Spleen (tissue), 7 donors: ENCODE data around the gene RBMS1.

Experiments
- CTCF ChIP-seq, 11 experiments: fragments of 200-600 bp in 7 of 11; fragments of 450-650 bp in 4 of 11; sonication (generic) in 4 of 11; IDR thresholded peaks in 8 of 11; conservative IDR thresholded peaks in 3 of 11; 1 replicate in 7 of 11; 2 replicates in 4 of 11; pipeline versions ENCODE4 v1.4.0 to v1.8.0; 2016 to 2021; ENCODE audit warnings: antibody characterized with exemption in 11 of 11, inconsistent platforms in 4 of 11, mild to moderate bottlenecking in 1 of 11
- POLR2A ChIP-seq, 3 donors: fragments of 450-650 bp; IDR thresholded peaks; one replicate each; pipeline ENCODE4 v1.5.1; 2017; ENCODE audit warnings: antibody characterized with exemption in 3 of 3, mild to moderate bottlenecking in 1 of 3
- donor health status: DM: no; HTN: no; CAD: no; lungs with moderate emphysema.
- donor health status: DM: no; HTN: no; CAD: no.
- donor health status: DM: no; HTN: no; CAD: no.

DNA sequence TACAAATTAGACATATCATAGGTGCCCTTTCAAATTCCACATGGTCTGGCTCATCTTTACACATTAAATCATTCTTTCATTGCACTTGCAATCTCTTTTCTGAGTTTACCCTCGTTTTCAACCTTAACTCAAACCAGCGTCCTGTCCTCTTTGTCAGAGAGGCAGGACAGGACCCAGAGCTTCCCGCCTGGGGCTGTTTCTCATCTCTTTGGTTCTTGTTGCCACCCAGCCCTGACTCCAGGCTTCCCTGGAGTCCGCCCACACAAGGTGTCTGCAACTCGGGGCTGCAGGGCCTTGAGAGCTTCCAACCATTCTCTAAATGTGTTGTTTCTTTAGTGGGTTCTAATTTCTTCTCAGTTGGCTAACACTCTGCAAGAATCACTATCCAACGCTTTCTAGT lies 24.4 kb downstream of the RBMS1 start:
- TF ChIP-seq CTCF (IDR thresholded peaks at IDR 0.05 in 8 of 11, conservative IDR thresholded peaks at IDR 0.05 in 3 of 11) (no peak), POLR2A (IDR thresholded peaks at IDR 0.05) (no peak)
